GM12878 (cell line): ENCODE measurements around the gene SKAP1. TPM values are rescaled to one million over a fixed set of nuclear protein-coding genes. Genes with fewer than 3 reads are reported as not detected.
A peak's percentile ranks its signal among the peaks of the same experiment; 100 is the strongest.

Experiments used
- ATAC-seq: fragments of 200-7000 bp; cut with Tn5 transposase; 3 replicates; pipeline ENCODE4 v1.9.1; 2020; ENCODE audit warnings: mild to moderate bottlenecking, moderate library complexity
- BruUV-seq: library from RNA; stranded (reverse); fragments of 400-500 nt; replicated peaks from 2 replicates; lab custom pipeline; 2021; lab: Mats Ljungman, UMichigan
- CTCF ChIA-PET: fragments of 300-600 bp; sonication (Branson Sonifier 250); formaldehyde crosslinking; extraction: SDS; loops from one replicate; lab custom pipeline; 2021; ENCODE audit warnings: inconsistent platforms; lab: Yijun Ruan, JAX
- POLR2A ChIA-PET: fragments of 350-600 bp; formaldehyde crosslinking; extraction: SDS; loops from one replicate; lab custom pipeline; 2021; ENCODE audit warnings: inconsistent platforms; lab: Charles Lee
- RAD21 ChIA-PET: fragments of 300-600 bp; sonication (Branson Sonifier 250); formaldehyde crosslinking; loops from one replicate; lab custom pipeline; 2023; ENCODE audit warnings: antibody characterized with exemption; ENCODE audit not compliant: unreplicated experiment; lab: Charles Lee
- SMC1A ChIA-PET: fragments of 300-600 bp; sonication (Branson Sonifier 250); formaldehyde crosslinking; loops from one replicate; lab custom pipeline; 2023; ENCODE audit not compliant: unreplicated experiment, uncharacterized antibody; lab: Charles Lee
- DNase-seq: peaks from one replicate; pipeline ENCODE4 v3.0.0-alpha.2; 2011; ENCODE audit warnings: low read depth, low spot score
- FAIRE-seq: peaks from 3 replicates; lab custom pipeline; 2011; peaks lifted over from hg19 to GRCh38; lab: Jason Lieb, UNC
- H2AFZ ChIP-seq: 2 replicates; pipeline ENCODE4 v1.6.0; 2011; ENCODE audit warnings: low read depth, low read length, control low read depth; ENCODE audit not compliant: control insufficient read depth
- H3K27ac ChIP-seq: 2 replicates; pipeline ENCODE4 v1.5.1; 2011; ENCODE audit warnings: control low read depth; ENCODE audit not compliant: control insufficient read depth, insufficient read depth
- H3K27me3 ChIP-seq, 2 experiments: replicated peaks in 1 of 2; 2 replicates each; pipeline versions ENCODE4 v1.6.0 to v1.6.1; 2011; ENCODE audit warnings: low read length in 1 of 2; ENCODE audit not compliant: control insufficient read depth in 2 of 2, insufficient read depth in 2 of 2
- H3K36me3 ChIP-seq, 2 experiments: 2 replicates each; pipeline ENCODE4 v1.5.1; 2011; ENCODE audit warnings: low read length in 1 of 2; ENCODE audit not compliant: control insufficient read depth in 2 of 2, insufficient read depth in 2 of 2
- H3K4me1 ChIP-seq: 2 replicates; pipeline ENCODE4 v1.6.1; 2011; ENCODE audit warnings: mild to moderate bottlenecking, low read length, moderate library complexity, mixed read lengths; ENCODE audit not compliant: control insufficient read depth, insufficient read depth
- H3K4me2 ChIP-seq: 2 replicates; pipeline ENCODE4 v1.6.0; 2011; ENCODE audit warnings: control low read depth; ENCODE audit not compliant: control insufficient read depth, insufficient read depth
- H3K4me3 ChIP-seq: fragments of 200-600 bp; sonication (generic); 2 replicates; pipeline ENCODE4 v1.5.1; 2016
- H3K79me2 ChIP-seq: 2 replicates; pipeline ENCODE4 v1.6.0; 2011; ENCODE audit warnings: low read length; ENCODE audit not compliant: control insufficient read depth, insufficient read depth
- H3K9ac ChIP-seq: 2 replicates; pipeline ENCODE4 v1.8.0; 2011; ENCODE audit warnings: low read length, control low read depth, mixed read lengths; ENCODE audit not compliant: control insufficient read depth, insufficient read depth
- H3K9me3 ChIP-seq: replicated peaks from 3 replicates; pipeline ENCODE4 v1.5.1; 2011; ENCODE audit warnings: mild to moderate bottlenecking, low read length; ENCODE audit not compliant: control insufficient read depth, insufficient read depth
- H4K20me1 ChIP-seq: 2 replicates; pipeline ENCODE4 v1.6.0; 2011; ENCODE audit not compliant: control insufficient read depth, insufficient read depth
- EED ChIP-seq: sonication (generic); IDR thresholded peaks from 2 replicates; pipeline ENCODE4 v1.6.1; 2016; ENCODE audit warnings: antibody characterized with exemption, low read depth
- MEF2B ChIP-seq: fragments of 450-650 bp; IDR thresholded peaks from 2 replicates; pipeline ENCODE4 v1.6.1; 2018; ENCODE audit warnings: mild to moderate bottlenecking, moderate library complexity; ENCODE audit not compliant: partially characterized antibody, poor library complexity, severe bottlenecking
- PBX3 ChIP-seq: IDR thresholded peaks from 2 replicates; pipeline ENCODE4 v1.6.1; 2011; ENCODE audit warnings: mild to moderate bottlenecking, low read depth, low read length, moderate library complexity; ENCODE audit not compliant: insufficient replicate concordance
- REST ChIP-seq: IDR thresholded peaks from 2 replicates; pipeline ENCODE4 v1.6.1; 2012; ENCODE audit warnings: mild to moderate bottlenecking, low read depth, low read length
- RUNX3 ChIP-seq: IDR thresholded peaks from 2 replicates; pipeline ENCODE4 v1.6.1; 2012; ENCODE audit warnings: low read length, inconsistent platforms
- SIX5 ChIP-seq: IDR thresholded peaks from 2 replicates; pipeline ENCODE4 v1.6.1; 2011; ENCODE audit warnings: mild to moderate bottlenecking, low read depth, low read length, moderate library complexity; ENCODE audit not compliant: severe bottlenecking
- SPI1 ChIP-seq: IDR thresholded peaks from 2 replicates; pipeline ENCODE4 v1.6.1; 2011; ENCODE audit warnings: low read depth, mild to moderate bottlenecking, low read length, moderate library complexity, borderline replicate concordance; ENCODE audit not compliant: insufficient read depth
- YY1 ChIP-seq: IDR thresholded peaks from 2 replicates; pipeline ENCODE4 v1.6.1; 2011; ENCODE audit warnings: low read depth, mild to moderate bottlenecking, low read length
- WGBS: methylation state at CpG from one replicate; pipeline ENCODE4 v1.1.6; 2016; ENCODE audit warnings: low lambda C conversion rate; ENCODE audit not compliant: insufficient replicate concordance, insufficient coverage; ENCODE audit errors: missing lambda C conversion rate; 5-methylcytosine and 5-hydroxymethylcytosine counted together
- in situ Hi-C: fragments of 300-500 bp; cut with MboI; formaldehyde crosslinking; loops from 9 replicates; pipeline ENCODE4 v1.14.3; 2018; ENCODE audit warnings: mixed read lengths
- intact Hi-C: fragments of 100-400 bp; cut with micrococcal nuclease; formaldehyde crosslinking; loops from one replicate; pipeline ENCODE4 v1.14.2; 2022; ENCODE audit not compliant: unreplicated experiment
- polyA plus RNA-seq, 11 experiments: library from polyadenylated mRNA; depleted of rRNA in 4 of 11; unstranded in 6 of 11; stranded (reverse) in 5 of 11; fragments of >200 nt; fragmentation: Nextera tagmentation in 4 of 11; fragmentation: Illumina TruSeq in 1 of 11; extraction: Ambion mirVana in 4 of 11; extraction: Trizol in 1 of 11; gene quantifications; 1 replicate in 1 of 11; 2 replicates in 10 of 11; pipeline versions ENCODE4 v1.2.1 to v1.2.3, GENCODE V29; 2011 to 2016; ENCODE audit warnings: inconsistent platforms in 2 of 11, missing spikeins in 2 of 11, low read depth in 1 of 11
- total RNA-seq, 4 experiments: library from RNA; depleted of rRNA in 3 of 4; stranded (reverse); fragments of >200 nt in 3 of 4; fragmentation: Illumina TruSeq in 1 of 4; extraction: Trizol in 1 of 4; gene quantifications; 2 replicates each; pipeline versions ENCODE4 v1.2.1 to v1.2.3, GENCODE V29; 2013 to 2021

SKAP1 gene
- total and polyA plus RNA-seq, 10 of the 15 experiments (the other 5 are each of a cell fraction or from before 2014, with no cell fraction given): 17.1 to 97.6 (median 35.9) TPM

- FAIRE-seq (peak; percentile 89), DNase-seq (no peak), ATAC-seq (peak; percentile 61)
- Histone ChIP-seq H3K36me3 (peaks cover 0 to 4% of the 10 kb centered on the region in 2 experiments; a peak in 1 of 4 replicates), H3K27me3 (no peaks in the 10 kb centered on the region), H3K9ac (no peak overlapping the region; the same call in 1 of the 2 replicates), H3K4me2 (peak overlapping the region; percentile 56), H2AFZ (peak overlapping the region; percentile 61), H3K9me3 (no peaks in the 10 kb centered on the region), H3K27ac (peak overlapping the region; percentile 45), H3K4me3 (no peak overlapping the region), H4K20me1 (no peaks in the 10 kb centered on the region), H3K79me2 (no peaks in the 10 kb centered on the region), H3K4me1 (peaks cover 6% of the 10 kb centered on the region; the same call in 1 of the 2 replicates)
- 21% methylated on average over 5 of the region's 5 CpGs for WGBS
- RAD21 ChIA-PET: interaction anchor here (0.8 to 1.0 kb wide), 3 partner anchors 51 to 137 kb away, joined by 3 to 4 read pairs (median 3); no protein-coding TSS in a partner anchor
- BruUV-seq: no TSS peak
- no peak for TF ChIP-seq REST
- TF ChIP-seq EED: 0 out of 2 replicates have a peak, but pooled peaks have one; percentile 22
- TF ChIP-seq MEF2B: peak; percentile 73
- TF ChIP-seq SPI1: peak; percentile 38; the same call in 1 of the 2 replicates
- TF ChIP-seq RUNX3: peak; percentile 32; the same call in 1 of the 2 replicates
- no peak for TF ChIP-seq PBX3
- no peak for TF ChIP-seq SIX5
- TF ChIP-seq YY1: 0 out of 2 replicates have a peak, but pooled peaks have one; percentile 33
- POLR2A ChIA-PET: interaction anchor here (0.5 kb wide), 1 partner anchor 45 kb away, joined by 3 read pairs; no protein-coding TSS in a partner anchor
- intact Hi-C loops: no loop called here
- SMC1A ChIA-PET: interaction anchor here (0.7 to 1.5 kb wide), 6 partner anchors 10 to 430 kb away, joined by 3 to 4 read pairs (median 3); no protein-coding TSS in a partner anchor
- in situ Hi-C loops: no loop called here
- CTCF ChIA-PET: interaction anchor here (0.6 to 1.2 kb wide), 6 partner anchors 50 to 189 kb away, joined by 3 to 5 read pairs (median 4); no protein-coding TSS in a partner anchor
These were observed 267.0 kb downstream of the SKAP1 start for GRCh38 chr17:48162946-48163506.
